GM23248 (cell line): ENCODE results near the gene PXMP2. TPM values are rescaled to one million over a fixed set of nuclear protein-coding genes. Genes with fewer than 3 reads are reported as not detected.

Experiments used
- DNase-seq: peaks from one replicate; pipeline ENCODE4 v3.0.0-alpha.2; 2015
- H2AFZ ChIP-seq: fragments of 200-600 bp; sonication (generic); 2 replicates; pipeline ENCODE4 v1.6.1; 2016; ENCODE audit warnings: antibody characterized with exemption
- H3F3A ChIP-seq: fragments of 200-600 bp; sonication (generic); 2 replicates; pipeline ENCODE4 v1.6.1; 2016; ENCODE audit warnings: mild to moderate bottlenecking, antibody characterized with exemption, mixed run types; ENCODE audit not compliant: insufficient read depth
- H3K27ac ChIP-seq: fragments of 200-600 bp; sonication (generic); 2 replicates; pipeline ENCODE4 v1.5.1; 2016; ENCODE audit warnings: mild to moderate bottlenecking
- H3K27me3 ChIP-seq: fragments of 200-600 bp; sonication (generic); replicated peaks from 2 replicates; pipeline ENCODE4 v1.6.1; 2016; ENCODE audit warnings: mild to moderate bottlenecking; ENCODE audit not compliant: insufficient read depth
- H3K36me3 ChIP-seq: fragments of 200-600 bp; sonication (generic); 2 replicates; pipeline ENCODE4 v1.6.1; 2016; ENCODE audit warnings: low read depth, mild to moderate bottlenecking
- H3K4me1 ChIP-seq: fragments of 200-600 bp; sonication (generic); 2 replicates; pipeline ENCODE4 v1.6.1; 2016; ENCODE audit warnings: mild to moderate bottlenecking; ENCODE audit not compliant: insufficient read depth
- H3K4me2 ChIP-seq: fragments of 200-600 bp; sonication (generic); one replicate; pipeline ENCODE4 v1.6.1; 2016; ENCODE audit warnings: mild to moderate bottlenecking; ENCODE audit not compliant: unreplicated experiment
- H3K4me3 ChIP-seq: fragments of 200-600 bp; sonication (generic); 2 replicates; pipeline ENCODE4 v1.5.1; 2016; ENCODE audit warnings: mild to moderate bottlenecking
- H3K79me2 ChIP-seq: fragments of 200-600 bp; sonication (generic); 2 replicates; pipeline ENCODE4 v1.6.1; 2016; ENCODE audit warnings: mild to moderate bottlenecking; ENCODE audit not compliant: insufficient read depth
- H3K9ac ChIP-seq: fragments of 200-600 bp; sonication (generic); 2 replicates; pipeline ENCODE4 v1.6.1; 2016; ENCODE audit warnings: mild to moderate bottlenecking
- H3K9me2 ChIP-seq: fragments of 200-600 bp; sonication (generic); 2 replicates; pipeline ENCODE4 v1.6.1; 2016; ENCODE audit warnings: mixed run types, mild to moderate bottlenecking, moderate library complexity; ENCODE audit not compliant: insufficient read depth
- H3K9me3 ChIP-seq: fragments of 200-600 bp; sonication (generic); one replicate; pipeline ENCODE4 v1.6.1; 2017; ENCODE audit warnings: low read depth
- H4K20me1 ChIP-seq: fragments of 200-600 bp; sonication (generic); 2 replicates; pipeline ENCODE4 v1.6.0; 2016; ENCODE audit not compliant: insufficient read depth
- EZH2 ChIP-seq: fragments of 200-600 bp; sonication (generic); IDR thresholded peaks from 2 replicates; pipeline ENCODE4 v1.6.1; 2018; ENCODE audit warnings: antibody characterized with exemption, mild to moderate bottlenecking; ENCODE audit not compliant: insufficient read depth, poor library complexity, severe bottlenecking
- EZH2phosphoT487 ChIP-seq: fragments of 200-600 bp; sonication (generic); IDR thresholded peaks from 2 replicates; pipeline ENCODE4 v1.6.1; 2018; ENCODE audit warnings: antibody characterized with exemption, moderate library complexity, mild to moderate bottlenecking, low read depth; ENCODE audit not compliant: insufficient read depth
- WGBS, 2 experiments: methylation state at CpG; one replicate each; pipeline ENCODE4 v1.1.6; 2015 to 2017; ENCODE audit warnings: low lambda C conversion rate in 2 of 2, low coverage in 1 of 2; ENCODE audit errors: missing lambda C conversion rate in 2 of 2; 5-methylcytosine and 5-hydroxymethylcytosine counted together
- in situ Hi-C: fragments of 300-500 bp; cut with MboI; formaldehyde crosslinking; loops from 2 replicates; pipeline ENCODE4 v1.15.0; 2020
- polyA plus RNA-seq: library from polyadenylated mRNA; unstranded; fragments of >200 nt; fragmentation: Nextera tagmentation; extraction: Ambion mirVana; gene quantifications from 2 replicates; pipeline ENCODE4 v1.2.1, GENCODE V29; 2016
- total RNA-seq: library from RNA; depleted of rRNA; stranded (reverse); fragments of >200 nt; shearing (Covaris generic); gene quantifications from 2 replicates; pipeline ENCODE4 v1.2.3, GENCODE V29; 2014

The PXMP2 gene
- total and polyA plus RNA-seq, 2 experiments from 2014 or later: 28.5 to 37.2 TPM

DNA sequence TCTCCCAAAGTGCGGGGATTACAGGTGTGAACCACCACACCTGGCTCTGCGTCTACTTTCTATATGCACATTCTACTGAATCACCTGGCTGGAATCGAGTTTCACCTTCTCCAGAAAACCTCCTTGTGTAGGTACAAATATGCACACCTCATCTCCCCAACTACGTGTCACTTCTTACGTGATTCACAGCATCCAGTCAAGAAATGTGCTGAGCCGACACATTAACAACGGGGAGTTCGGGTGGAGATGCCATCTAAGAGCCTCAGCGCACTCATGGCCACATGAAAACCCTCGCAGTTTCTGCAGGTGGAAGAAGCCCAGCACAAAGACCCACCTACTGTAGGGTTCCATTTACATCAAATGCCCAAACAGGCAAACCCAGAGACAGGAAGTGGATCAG is 39.5 kb upstream of the PXMP2 start:
- no peak overlapping the region for H3K4me2 ChIP-seq
- H3K79me2 ChIP-seq: no peaks in the 10 kb centered on the region
- H3K27me3 ChIP-seq: no peaks in the 10 kb centered on the region
- H3K9me2 ChIP-seq: no peaks in the 10 kb centered on the region
- H2AFZ ChIP-seq: no peak overlapping the region
- H3K4me3 ChIP-seq: no peak overlapping the region
- peaks cover 1% of the 10 kb centered on the region; the same call in 1 of the 2 replicates for H3K36me3 ChIP-seq
- H3K9ac ChIP-seq: no peak overlapping the region
- WGBS, 2 experiments: 96% methylated on average over 10 of the region's 10 CpGs
- TF ChIP-seq EZH2phosphoT487 (no peak), EZH2 (no peak)
- no peaks in the 10 kb centered on the region for H3K4me1 ChIP-seq
- in situ Hi-C loops: no loop called here
- DNase-seq: no peak
- no peak overlapping the region for H3K27ac ChIP-seq
- H4K20me1 ChIP-seq: no peaks in the 10 kb centered on the region
- H3F3A ChIP-seq: no peaks in the 10 kb centered on the region
- H3K9me3 ChIP-seq: no peaks in the 10 kb centered on the region

DNA sequence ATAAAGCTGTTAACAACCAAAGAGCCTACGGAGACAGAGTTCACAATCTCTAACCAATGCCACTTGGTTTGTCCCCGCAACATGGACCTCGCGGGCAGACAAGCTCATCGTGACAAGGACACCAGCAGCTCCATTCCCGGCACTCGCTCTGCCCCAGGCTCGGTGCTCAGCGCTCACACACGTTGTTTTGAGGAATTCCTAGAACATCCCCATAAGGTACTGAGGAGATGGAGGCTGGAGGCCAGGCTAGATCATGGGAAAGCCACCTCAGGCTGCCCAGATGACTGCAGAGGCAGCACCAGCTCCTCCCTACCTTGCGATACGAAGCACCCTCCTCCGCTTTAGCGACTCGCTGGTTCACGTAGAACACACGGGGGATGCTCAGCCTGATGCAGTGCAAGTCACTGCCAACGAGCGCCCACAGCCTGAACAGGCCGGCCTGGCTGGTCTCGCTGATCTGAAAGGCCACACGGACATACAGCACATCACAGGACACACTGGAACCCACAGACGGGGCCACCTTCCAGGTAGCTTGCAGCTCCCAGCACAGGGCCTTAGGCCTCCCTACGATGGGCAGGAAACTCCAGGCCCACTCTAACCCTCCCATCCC is 38.7 kb upstream of the PXMP2 start:
- no peak overlapping the region for H3K27ac ChIP-seq
- H4K20me1 ChIP-seq: no peaks in the 10 kb centered on the region
- no peak overlapping the region for H2AFZ ChIP-seq
- peaks cover 10% of the 10 kb centered on the region; the same call in 1 of the 2 replicates for H3K36me3 ChIP-seq
- no peak overlapping the region for H3K4me3 ChIP-seq
- no peaks in the 10 kb centered on the region for H3K79me2 ChIP-seq
- H3K27me3 ChIP-seq: no peaks in the 10 kb centered on the region
- no peaks in the 10 kb centered on the region for H3K4me1 ChIP-seq
- WGBS, 2 experiments: 97% methylated on average over 24 of the region's 24 CpGs
- in situ Hi-C loops: no loop called here
- H3F3A ChIP-seq: no peaks in the 10 kb centered on the region
- no peaks in the 10 kb centered on the region for H3K9me3 ChIP-seq
- no peak overlapping the region for H3K9ac ChIP-seq
- no peak for DNase-seq
- H3K9me2 ChIP-seq: no peaks in the 10 kb centered on the region
- H3K4me2 ChIP-seq: no peak overlapping the region
- TF ChIP-seq EZH2phosphoT487 (no peak), EZH2 (no peak)

DNA sequence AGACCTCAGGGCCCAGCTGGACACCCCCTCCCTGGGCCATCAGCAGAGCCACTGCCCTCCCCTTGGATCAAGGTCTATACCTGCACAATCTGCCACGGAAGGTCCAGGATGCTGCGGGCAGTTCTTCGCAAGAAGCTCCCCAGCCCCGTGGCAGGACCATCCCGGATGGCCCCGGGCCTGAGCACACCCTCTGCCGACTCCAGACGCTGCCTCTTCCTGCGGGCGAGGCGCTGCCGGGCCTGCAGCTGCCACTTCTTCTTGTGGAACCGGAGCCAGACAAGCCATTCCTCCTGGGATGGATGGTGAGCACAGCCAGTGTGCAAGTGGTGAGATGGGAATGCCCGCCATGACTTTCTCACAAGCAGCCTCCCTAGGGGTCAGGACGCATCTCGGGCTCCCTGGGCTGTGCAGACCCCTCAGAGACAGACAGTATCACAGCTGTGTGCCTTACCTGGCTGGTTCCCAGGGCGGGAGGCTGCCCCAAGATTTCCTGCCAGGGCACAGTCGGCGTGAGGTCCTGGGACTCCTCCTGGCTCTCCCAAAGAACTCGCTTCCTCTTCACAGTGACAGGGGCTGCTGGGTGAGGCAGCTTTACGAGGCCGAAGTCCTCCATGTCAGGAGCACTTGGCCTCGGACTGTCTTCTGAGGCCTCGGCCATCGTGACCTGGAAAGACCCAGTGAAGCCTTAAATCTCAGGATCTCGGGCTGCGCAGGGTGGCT is 38.0 kb upstream of the PXMP2 start:
- H3F3A ChIP-seq: no peaks in the 10 kb centered on the region
- no peak overlapping the region for H3K4me3 ChIP-seq
- H3K9me3 ChIP-seq: no peaks in the 10 kb centered on the region
- in situ Hi-C loops: no loop called here
- H3K27me3 ChIP-seq: no peaks in the 10 kb centered on the region
- no peak overlapping the region for H3K27ac ChIP-seq
- H3K9ac ChIP-seq: no peak overlapping the region
- 95 to 96% methylated on average over 25 to 27 of the region's 27 CpGs for WGBS, 2 experiments
- H3K79me2 ChIP-seq: no peaks in the 10 kb centered on the region
- no peak overlapping the region for H3K4me2 ChIP-seq
- H4K20me1 ChIP-seq: no peaks in the 10 kb centered on the region
- no peaks in the 10 kb centered on the region for H3K4me1 ChIP-seq
- H3K36me3 ChIP-seq: peaks cover 12% of the 10 kb centered on the region; the same call in 1 of the 2 replicates
- no peaks in the 10 kb centered on the region for H3K9me2 ChIP-seq
- H2AFZ ChIP-seq: no peak overlapping the region
- TF ChIP-seq EZH2 (no peak), EZH2phosphoT487 (no peak)
- DNase-seq: no peak

DNA sequence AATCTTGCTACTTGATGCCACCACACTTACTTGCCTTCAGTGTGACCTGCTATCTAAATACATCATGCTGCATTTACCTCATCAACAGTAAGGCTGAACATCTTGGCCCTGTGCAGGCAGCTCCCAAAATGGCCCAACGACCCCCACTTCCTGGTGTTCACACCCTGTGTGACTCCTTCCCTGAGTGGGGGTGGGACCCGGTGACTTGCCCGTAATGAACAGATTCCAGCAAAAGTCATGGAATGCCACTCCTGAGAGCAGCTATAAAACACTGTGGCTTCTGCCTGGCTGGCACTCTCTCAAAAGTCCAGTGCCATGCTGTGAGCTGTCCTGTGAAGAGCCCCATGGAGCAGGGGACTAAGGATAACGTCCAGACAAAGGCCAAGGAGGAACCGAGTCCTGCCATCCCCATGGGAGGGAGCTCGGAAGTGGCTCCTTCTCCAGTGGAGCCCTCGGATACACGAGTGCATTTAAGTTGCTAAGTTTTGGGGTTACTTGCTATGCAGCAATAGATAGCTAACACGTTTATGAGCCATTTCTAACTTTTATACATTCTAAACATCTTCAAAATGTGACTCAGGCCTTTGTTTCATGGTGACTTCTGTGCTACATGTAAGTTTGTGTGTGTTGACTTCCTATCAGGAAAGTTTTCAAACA is 35.8 kb upstream of the PXMP2 start:
- DNase-seq: no peak
- no peaks in the 10 kb centered on the region for H3F3A ChIP-seq
- TF ChIP-seq EZH2: no peak
- TF ChIP-seq EZH2phosphoT487: no peak
- no peak overlapping the region for H3K4me2 ChIP-seq
- H3K9ac ChIP-seq: no peak overlapping the region
- peaks cover 18% of the 10 kb centered on the region for H3K36me3 ChIP-seq
- no peak overlapping the region for H3K4me3 ChIP-seq
- 92% methylated on average over 9 of the region's 9 CpGs for whole genome bisulfite sequencing, 2 experiments
- no peaks in the 10 kb centered on the region for H3K9me2 ChIP-seq
- H4K20me1 ChIP-seq: no peaks in the 10 kb centered on the region
- H3K27ac ChIP-seq: no peak overlapping the region
- H3K27me3 ChIP-seq: no peaks in the 10 kb centered on the region
- H3K9me3 ChIP-seq: no peaks in the 10 kb centered on the region
- H3K79me2 ChIP-seq: no peaks in the 10 kb centered on the region
- H3K4me1 ChIP-seq: no peaks in the 10 kb centered on the region
- in situ Hi-C loops: no loop called here
- H2AFZ ChIP-seq: no peak overlapping the region
